GM18867 (cell line): ENCODE measurements around the gene SLC6A12.
"Not testable (repeated sequence)": the region's sequence is repeated elsewhere in the genome, so short reads cannot be mapped to it uniquely, and the experiment has no call there.

Source experiments
- ATAC-seq: cut with Tn5 transposase; IDR thresholded peaks from one replicate; pipeline ENCODE4 v1.9.1; 2021; ENCODE audit warnings: mild to moderate bottlenecking, moderate library complexity; ENCODE audit not compliant: unreplicated experiment

SLC6A12 gene

GRCh38 chr12:218728-219590 is 5.0 kb upstream of the SLC6A12 start:
- no peak for ATAC-seq

GRCh38 chr12:218221-218620 is 4.3 kb upstream of the SLC6A12 start:
- no peak for ATAC-seq

GRCh38 chr12:217029-217428 is 3.1 kb upstream of the SLC6A12 start:
- ATAC-seq, result not testable (repeated sequence)

GRCh38 chr12:215116-215515 is 1.2 kb upstream of the SLC6A12 start:
- ATAC-seq, result no peak

- ATAC-seq, result no peak
Measured at GRCh38 chr12:213527-213932, 427 bp downstream of the SLC6A12 start.

GRCh38 chr12:212715-213526 is 1.0 kb downstream of the SLC6A12 start:
- ATAC-seq, result no peak

GRCh38 chr12:212415-212714 is 1.6 kb downstream of the SLC6A12 start:
- peak; percentile 54 for ATAC-seq

GRCh38 chr12:211639-212414 is 2.1 kb downstream of the SLC6A12 start:
- ATAC-seq, result no peak

- no peak for ATAC-seq
Measured at GRCh38 chr12:211142-211465, 2.9 kb downstream of the SLC6A12 start.

GRCh38 chr12:210277-211141 is 3.4 kb downstream of the SLC6A12 start:
- no peak for ATAC-seq

- no peak for ATAC-seq
Measured at GRCh38 chr12:209851-210250, 4.1 kb downstream of the SLC6A12 start.

- no peak for ATAC-seq
Measured at GRCh38 chr12:209246-209645, 4.7 kb downstream of the SLC6A12 start.

- ATAC-seq, result no peak
Measured at GRCh38 chr12:208813-209212, 5.1 kb downstream of the SLC6A12 start.

GRCh38 chr12:207804-208203 is 6.2 kb downstream of the SLC6A12 start:
- no peak for ATAC-seq

GRCh38 chr12:206746-207440 is 7.1 kb downstream of the SLC6A12 start:
- ATAC-seq, result no peak

GRCh38 chr12:205026-205425 is 8.9 kb downstream of the SLC6A12 start:
- no peak for ATAC-seq

GRCh38 chr12:204261-204678 is 9.7 kb downstream of the SLC6A12 start:
- ATAC-seq, result no peak

- ATAC-seq, result no peak
Measured at GRCh38 chr12:203462-204260, 10.3 kb downstream of the SLC6A12 start.

- ATAC-seq, result no peak
Measured at GRCh38 chr12:203074-203461, 10.9 kb downstream of the SLC6A12 start.
